Thyroid gland (tissue), 4 donors: ENCODE measurements around the gene COL6A2.

Experiments
- CTCF ChIP-seq, 6 experiments: fragments of 200-600 bp in 3 of 6; fragments of 450-650 bp in 3 of 6; sonication (generic) in 3 of 6; IDR thresholded peaks; one replicate each; pipeline ENCODE4 v1.5.1; 2016 to 2019; ENCODE audit warnings: antibody characterized with exemption in 6 of 6, mild to moderate bottlenecking in 2 of 6, inconsistent platforms in 1 of 6, moderate library complexity in 1 of 6
- POLR2A ChIP-seq, 2 donors: fragments of 450-650 bp; IDR thresholded peaks; one replicate each; pipeline ENCODE4 v1.6.1; 2017; ENCODE audit warnings: antibody characterized with exemption in 2 of 2, mild to moderate bottlenecking in 2 of 2, moderate library complexity in 1 of 2

- TF ChIP-seq CTCF (IDR thresholded peaks at IDR 0.05) (no peak), POLR2A (IDR thresholded peaks at IDR 0.05) (no peak)
These were observed 70.3 kb downstream of the COL6A2 start for GRCh38 chr21:46168238-46168637.
